Liver (tissue), 9 donors: ENCODE data around the gene LAMC2. TPM values are rescaled to one million over a fixed set of nuclear protein-coding genes. Genes with fewer than 3 reads are reported as not detected.

Experiments
- DNase-seq: peaks from one replicate; pipeline ENCODE4 v3.0.0-alpha.2; 2017; ENCODE audit warnings: low spot score
- H3K27ac ChIP-seq, 2 donors: one replicate each; pipeline ENCODE4 v1.7.0; 2013; ENCODE audit warnings: inconsistent platforms in 2 of 2, low read length in 2 of 2, control low read depth in 1 of 2, low read depth in 1 of 2, mild to moderate bottlenecking in 1 of 2
- H3K27me3 ChIP-seq, 4 donors: one replicate each; pipeline versions ENCODE4 v1.6.1 to v1.7.0; 2013; ENCODE audit warnings: low read length in 3 of 4, inconsistent platforms in 1 of 4, mild to moderate bottlenecking in 1 of 4, moderate library complexity in 1 of 4; ENCODE audit not compliant: control insufficient read depth in 4 of 4, insufficient read depth in 4 of 4
- H3K36me3 ChIP-seq, 4 donors: one replicate each; pipeline versions ENCODE4 v1.6.1 to v1.7.0; 2013; ENCODE audit warnings: low read length in 3 of 4, mild to moderate bottlenecking in 3 of 4, low read depth in 1 of 4, moderate library complexity in 1 of 4; ENCODE audit not compliant: control insufficient read depth in 4 of 4, insufficient read depth in 3 of 4
- H3K4me1 ChIP-seq, 4 donors: one replicate each; pipeline versions ENCODE4 v1.6.1 to v1.7.0; 2013; ENCODE audit warnings: low read length in 3 of 4, mild to moderate bottlenecking in 3 of 4, moderate library complexity in 1 of 4; ENCODE audit not compliant: control insufficient read depth in 4 of 4, insufficient read depth in 4 of 4
- H3K4me3 ChIP-seq, 3 donors: one replicate each; pipeline versions ENCODE4 v1.6.1 to v1.7.0; 2013; ENCODE audit warnings: low read length in 3 of 3, control low read depth in 1 of 3, low read depth in 1 of 3, mild to moderate bottlenecking in 1 of 3
- H3K9ac ChIP-seq, 2 donors: one replicate each; pipeline ENCODE4 v1.7.0; 2013; ENCODE audit warnings: low read length in 2 of 2, mild to moderate bottlenecking in 2 of 2, moderate library complexity in 2 of 2, control low read depth in 1 of 2, low read depth in 1 of 2
- H3K9me3 ChIP-seq, 4 donors: one replicate each; pipeline versions ENCODE4 v1.6.1 to v1.7.0; 2013; ENCODE audit warnings: low read length in 3 of 4; ENCODE audit not compliant: control insufficient read depth in 4 of 4
- EGR1 ChIP-seq, 2 donors: IDR thresholded peaks; 2 replicates each; pipeline ENCODE4 v1.6.1; 2016 to 2018; ENCODE audit warnings: antibody characterized with exemption in 2 of 2, low read depth in 2 of 2
- FOXA1 ChIP-seq: IDR thresholded peaks from 2 replicates; pipeline ENCODE4 v1.6.1; 2016; ENCODE audit warnings: antibody characterized with exemption
- FOXA2 ChIP-seq: IDR thresholded peaks from 2 replicates; pipeline ENCODE4 v1.6.1; 2016; ENCODE audit warnings: antibody characterized with exemption
- GABPA ChIP-seq, 2 donors: IDR thresholded peaks in 1 of 2; conservative IDR thresholded peaks in 1 of 2; 2 replicates each; pipeline ENCODE4 v1.6.1; 2016; ENCODE audit warnings: antibody characterized with exemption in 2 of 2, mild to moderate bottlenecking in 1 of 2, moderate library complexity in 1 of 2
- HNF4A ChIP-seq, 2 donors: conservative IDR thresholded peaks; 2 replicates each; pipeline ENCODE4 v1.6.1; 2016; ENCODE audit warnings: antibody characterized with exemption in 2 of 2, mild to moderate bottlenecking in 2 of 2
- HNF4G ChIP-seq: IDR thresholded peaks from 2 replicates; pipeline ENCODE4 v1.6.1; 2016; ENCODE audit warnings: antibody characterized with exemption
- JUND ChIP-seq, 2 donors: IDR thresholded peaks; 2 replicates each; pipeline ENCODE4 v1.6.1; 2016; ENCODE audit warnings: antibody characterized with exemption in 2 of 2
- NR2F2 ChIP-seq: IDR thresholded peaks from 2 replicates; pipeline ENCODE4 v1.6.1; 2016; ENCODE audit warnings: antibody characterized with exemption
- RAD21 ChIP-seq, 2 donors: IDR thresholded peaks; 2 replicates each; pipeline ENCODE4 v1.6.1; 2016; ENCODE audit warnings: antibody characterized with exemption in 2 of 2, mild to moderate bottlenecking in 2 of 2
- RXRA ChIP-seq, 2 donors: IDR thresholded peaks; 2 replicates each; pipeline ENCODE4 v1.6.1; 2017 to 2018; ENCODE audit warnings: antibody characterized with exemption in 2 of 2, mild to moderate bottlenecking in 1 of 2
- SP1 ChIP-seq: IDR thresholded peaks from 2 replicates; pipeline ENCODE4 v1.6.1; 2018; ENCODE audit warnings: antibody characterized with exemption, mild to moderate bottlenecking
- TAF1 ChIP-seq: conservative IDR thresholded peaks from 2 replicates; pipeline ENCODE4 v1.6.1; 2016; ENCODE audit warnings: antibody characterized with exemption, mild to moderate bottlenecking
- YY1 ChIP-seq: IDR thresholded peaks from 2 replicates; pipeline ENCODE4 v1.6.1; 2016; ENCODE audit warnings: antibody characterized with exemption, mild to moderate bottlenecking
- WGBS: extraction: QIAGEN DNeasy Blood & Tissue Kit; methylation state at CpG from one replicate; pipeline ENCODE4 v1.1.7; 2013; 5-methylcytosine and 5-hydroxymethylcytosine counted together
- polyA plus RNA-seq, 2 donors: library from polyadenylated mRNA; stranded (reverse) in 1 of 2; unstranded in 1 of 2; fragments of 200-250 nt in 1 of 2; fragments of >200 nt in 1 of 2; fragmentation: Nextera tagmentation in 1 of 2; extraction: Ambion mirVana in 1 of 2; gene quantifications; one replicate each; pipeline versions ENCODE4 v1.2.1 to v1.2.3, GENCODE V29; 2013 to 2015
- total RNA-seq, 2 donors: library from RNA; depleted of rRNA; stranded (reverse); fragments of >200 nt; gene quantifications; one replicate each; pipeline ENCODE4 v1.2.3, GENCODE V29; 2014
- TF ChIP-seq, protein P1 (sequence below): IDR thresholded peaks from 2 replicates; pipeline ENCODE4 v1.6.1; 2016; ENCODE audit warnings: antibody characterized with exemption
- TF ChIP-seq, protein P2 (sequence below): IDR thresholded peaks from 2 replicates; pipeline ENCODE4 v1.6.1; 2016; ENCODE audit warnings: antibody characterized with exemption, mild to moderate bottlenecking
- TF ChIP-seq, protein P3 (sequence below): fragments of 150-350 bp; IDR thresholded peaks from 2 replicates; pipeline ENCODE4 v1.5.1; 2017; ENCODE audit warnings: improper control_type of control experiment, low read depth, low read length; ENCODE audit not compliant: missing input control
- TF ChIP-seq, protein P4 (sequence below): IDR thresholded peaks from 2 replicates; pipeline ENCODE4 v1.6.1; 2016; ENCODE audit warnings: antibody characterized with exemption
- donor health status: healthy.
- donor health status: healthy.
- donor health status: healthy.
- donor health status: healthy.
- donor health status: healthy.

Gene LAMC2
- total and polyA plus RNA-seq, 4 donors = 0.05 to 0.42 (median 0.16) TPM

DNA sequence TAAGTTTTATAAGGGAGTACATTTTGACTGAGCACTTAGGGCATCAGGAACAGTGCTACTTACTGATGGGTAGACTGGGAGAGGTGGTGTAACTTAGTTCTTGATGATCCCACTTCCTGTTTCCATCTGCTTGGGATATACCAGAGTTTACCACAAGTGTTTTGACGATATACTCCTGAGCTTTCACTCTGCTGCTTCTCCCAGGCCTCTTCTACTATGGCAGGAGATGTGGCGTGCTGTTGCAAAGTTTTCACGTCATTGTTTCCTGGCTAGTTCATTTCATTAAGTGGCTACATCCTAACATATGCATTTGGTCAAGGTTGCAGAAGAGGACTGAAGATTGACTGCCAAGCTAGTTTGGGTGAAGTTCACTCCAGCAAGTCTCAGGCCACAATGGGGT, 41.3 kb upstream of the LAMC2 start:
- WGBS = 90% methylated on average over 3 of the region's 3 CpGs

DNA sequence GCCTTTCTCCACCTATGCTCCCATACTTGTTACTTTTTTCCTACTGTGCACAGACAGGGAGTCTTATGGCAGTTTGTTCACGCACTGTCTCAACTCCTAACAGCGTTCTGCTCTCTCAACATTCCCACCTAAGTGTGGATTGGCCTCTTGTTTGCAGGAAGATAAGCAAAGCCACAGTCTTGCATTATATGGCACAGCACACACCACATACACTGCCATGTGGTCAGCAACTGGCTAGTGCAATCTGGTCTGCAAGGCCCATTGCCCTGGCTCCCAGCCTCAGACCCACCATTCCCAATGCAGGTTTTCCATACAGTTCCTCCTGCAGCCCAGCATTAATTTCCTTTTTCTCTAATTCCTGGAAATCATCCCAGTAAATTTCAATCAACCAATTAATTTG, 38.3 kb upstream of the LAMC2 start:
- WGBS = 86% methylated on average over 2 of the region's 2 CpGs
- Histone ChIP-seq H3K36me3 (peaks cover 4 to 5% (median 5%) of the 10 kb centered on the region in 4 donors), H3K4me3 (no peak overlapping the region), H3K27me3 (no peaks in the 10 kb centered on the region), H3K27ac (no peak overlapping the region), H3K9me3 (no peaks in the 10 kb centered on the region), H3K9ac (no peak overlapping the region), H3K4me1 (no peaks in the 10 kb centered on the region)
- DNase-seq = no peak
- TF ChIP-seq YY1 (no peak), SP1 (no peak), RXRA (IDR thresholded peaks at IDR 0.05) (no peak), FOXA2 (no peak), RAD21 (IDR thresholded peaks at IDR 0.05) (no peak), JUND (IDR thresholded peaks at IDR 0.05) (no peak), NR2F2 (no peak), HNF4G (no peak), FOXA1 (no peak)
- TF ChIP-seq, protein P1, sequence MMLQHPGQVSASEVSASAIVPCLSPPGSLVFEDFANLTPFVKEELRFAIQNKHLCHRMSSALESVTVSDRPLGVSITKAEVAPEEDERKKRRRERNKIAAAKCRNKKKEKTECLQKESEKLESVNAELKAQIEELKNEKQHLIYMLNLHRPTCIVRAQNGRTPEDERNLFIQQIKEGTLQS = no peak

More for the DNA sequence above, 41.3 kb upstream of the LAMC2 start:
- Histone ChIP-seq H3K4me1 (no peaks in the 10 kb centered on the region), H3K9me3 (no peaks in the 10 kb centered on the region), H3K4me3 (no peak overlapping the region), H3K9ac (no peak overlapping the region), H3K36me3 (peaks cover 6 to 14% (median 14%) of the 10 kb centered on the region in 4 donors), H3K27me3 (no peaks in the 10 kb centered on the region), H3K27ac (no peak overlapping the region)
- no peak for TF ChIP-seq YY1
- no peak for TF ChIP-seq GABPA (IDR thresholded peaks at IDR 0.05 in 1 of 2, conservative IDR thresholded peaks at IDR 0.05 in 1 of 2)
- TF ChIP-seq, protein P1 = no peak
- TF ChIP-seq TAF1 = no peak
- no peak for TF ChIP-seq HNF4A (conservative IDR thresholded peaks at IDR 0.05)
- TF ChIP-seq, protein P2, sequence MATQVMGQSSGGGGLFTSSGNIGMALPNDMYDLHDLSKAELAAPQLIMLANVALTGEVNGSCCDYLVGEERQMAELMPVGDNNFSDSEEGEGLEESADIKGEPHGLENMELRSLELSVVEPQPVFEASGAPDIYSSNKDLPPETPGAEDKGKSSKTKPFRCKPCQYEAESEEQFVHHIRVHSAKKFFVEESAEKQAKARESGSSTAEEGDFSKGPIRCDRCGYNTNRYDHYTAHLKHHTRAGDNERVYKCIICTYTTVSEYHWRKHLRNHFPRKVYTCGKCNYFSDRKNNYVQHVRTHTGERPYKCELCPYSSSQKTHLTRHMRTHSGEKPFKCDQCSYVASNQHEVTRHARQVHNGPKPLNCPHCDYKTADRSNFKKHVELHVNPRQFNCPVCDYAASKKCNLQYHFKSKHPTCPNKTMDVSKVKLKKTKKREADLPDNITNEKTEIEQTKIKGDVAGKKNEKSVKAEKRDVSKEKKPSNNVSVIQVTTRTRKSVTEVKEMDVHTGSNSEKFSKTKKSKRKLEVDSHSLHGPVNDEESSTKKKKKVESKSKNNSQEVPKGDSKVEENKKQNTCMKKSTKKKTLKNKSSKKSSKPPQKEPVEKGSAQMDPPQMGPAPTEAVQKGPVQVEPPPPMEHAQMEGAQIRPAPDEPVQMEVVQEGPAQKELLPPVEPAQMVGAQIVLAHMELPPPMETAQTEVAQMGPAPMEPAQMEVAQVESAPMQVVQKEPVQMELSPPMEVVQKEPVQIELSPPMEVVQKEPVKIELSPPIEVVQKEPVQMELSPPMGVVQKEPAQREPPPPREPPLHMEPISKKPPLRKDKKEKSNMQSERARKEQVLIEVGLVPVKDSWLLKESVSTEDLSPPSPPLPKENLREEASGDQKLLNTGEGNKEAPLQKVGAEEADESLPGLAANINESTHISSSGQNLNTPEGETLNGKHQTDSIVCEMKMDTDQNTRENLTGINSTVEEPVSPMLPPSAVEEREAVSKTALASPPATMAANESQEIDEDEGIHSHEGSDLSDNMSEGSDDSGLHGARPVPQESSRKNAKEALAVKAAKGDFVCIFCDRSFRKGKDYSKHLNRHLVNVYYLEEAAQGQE = no peak
- TF ChIP-seq FOXA1 = no peak
- no peak for TF ChIP-seq RXRA (IDR thresholded peaks at IDR 0.05)
- TF ChIP-seq EGR1 (IDR thresholded peaks at IDR 0.05; ENCODE audit: low read depth in 2 of 2) = no peak
- TF ChIP-seq RAD21 (IDR thresholded peaks at IDR 0.05) = no peak
- no peak for TF ChIP-seq HNF4G
- TF ChIP-seq, protein P3, sequence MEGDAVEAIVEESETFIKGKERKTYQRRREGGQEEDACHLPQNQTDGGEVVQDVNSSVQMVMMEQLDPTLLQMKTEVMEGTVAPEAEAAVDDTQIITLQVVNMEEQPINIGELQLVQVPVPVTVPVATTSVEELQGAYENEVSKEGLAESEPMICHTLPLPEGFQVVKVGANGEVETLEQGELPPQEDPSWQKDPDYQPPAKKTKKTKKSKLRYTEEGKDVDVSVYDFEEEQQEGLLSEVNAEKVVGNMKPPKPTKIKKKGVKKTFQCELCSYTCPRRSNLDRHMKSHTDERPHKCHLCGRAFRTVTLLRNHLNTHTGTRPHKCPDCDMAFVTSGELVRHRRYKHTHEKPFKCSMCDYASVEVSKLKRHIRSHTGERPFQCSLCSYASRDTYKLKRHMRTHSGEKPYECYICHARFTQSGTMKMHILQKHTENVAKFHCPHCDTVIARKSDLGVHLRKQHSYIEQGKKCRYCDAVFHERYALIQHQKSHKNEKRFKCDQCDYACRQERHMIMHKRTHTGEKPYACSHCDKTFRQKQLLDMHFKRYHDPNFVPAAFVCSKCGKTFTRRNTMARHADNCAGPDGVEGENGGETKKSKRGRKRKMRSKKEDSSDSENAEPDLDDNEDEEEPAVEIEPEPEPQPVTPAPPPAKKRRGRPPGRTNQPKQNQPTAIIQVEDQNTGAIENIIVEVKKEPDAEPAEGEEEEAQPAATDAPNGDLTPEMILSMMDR = no peak
- TF ChIP-seq FOXA2 = no peak
- TF ChIP-seq, protein P4, sequence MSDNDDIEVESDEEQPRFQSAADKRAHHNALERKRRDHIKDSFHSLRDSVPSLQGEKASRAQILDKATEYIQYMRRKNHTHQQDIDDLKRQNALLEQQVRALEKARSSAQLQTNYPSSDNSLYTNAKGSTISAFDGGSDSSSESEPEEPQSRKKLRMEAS = no peak
- no peak for TF ChIP-seq NR2F2
- no peak for DNase-seq
